ENCODE results near the gene MAMDC2. TPM values are rescaled to one million over a fixed set of nuclear protein-coding genes. Genes with fewer than 3 reads are reported as not detected.

The MAMDC2 gene
- total and polyA plus RNA-seq, 2 of the 8 experiments (the other 6 are each of a cell fraction or from before 2014, with no cell fraction given), result 6.1 to 15.4 TPM

- no peak for TF ChIP-seq ATF3 (IDR thresholded peaks at IDR 0.05; ENCODE audit: insufficient read depth, low read depth, low read length)
Measured at GRCh38 chr9:70228611-70229010, 185.0 kb downstream of the MAMDC2 start (continued).

Data from H1 (cell line).